ENCODE measurements around the gene CTBP2. TPM values are rescaled to one million over a fixed set of nuclear protein-coding genes. Genes with fewer than 3 reads are reported as not detected.
A peak's percentile ranks its signal among the peaks of the same experiment; 100 is the strongest.
"Not testable (repeated sequence)": the region's sequence is repeated elsewhere in the genome, so short reads cannot be mapped to it uniquely, and the experiment has no call there.

CTBP2 gene
- total RNA-seq, 1 donor: 74.3 TPM

GRCh38 chr10:125084191-125084613, 76.2 kb downstream of the CTBP2 start:
- TF ChIP-seq CTCF (IDR thresholded peaks at IDR 0.05; ENCODE audit: insufficient read depth, low read depth, low read length): peak; percentile 30
- DNase-seq (ENCODE audit: low read depth): peak; percentile 94
- H3K4me3 ChIP-seq (ENCODE audit: low read depth, low read length): no peak overlapping the region

GRCh38 chr10:125083576-125083920, 76.8 kb downstream of the CTBP2 start:
- H3K4me3 ChIP-seq (ENCODE audit: low read depth, low read length): no peak overlapping the region
- DNase-seq (ENCODE audit: low read depth): peak; percentile 95
- TF ChIP-seq CTCF (IDR thresholded peaks at IDR 0.05; ENCODE audit: insufficient read depth, low read depth, low read length): no peak

- TF ChIP-seq CTCF (IDR thresholded peaks at IDR 0.05; ENCODE audit: insufficient read depth, low read depth, low read length): no peak
- DNase-seq (ENCODE audit: low read depth): peak; percentile 10
- no peak overlapping the region for H3K4me3 ChIP-seq (ENCODE audit: low read depth, low read length)
Measured at GRCh38 chr10:125082881-125083575, 77.3 kb downstream of the CTBP2 start.

- DNase-seq (ENCODE audit: low read depth); H3K4me3 ChIP-seq (ENCODE audit: low read depth, low read length): not testable (repeated sequence)
Measured at GRCh38 chr10:125082471-125082870, 77.9 kb downstream of the CTBP2 start.

- no peak for DNase-seq (ENCODE audit: low read depth)
- no peak overlapping the region for H3K4me3 ChIP-seq (ENCODE audit: low read depth, low read length)
- no peak for TF ChIP-seq CTCF (IDR thresholded peaks at IDR 0.05; ENCODE audit: insufficient read depth, low read depth, low read length)
Measured at GRCh38 chr10:125081931-125082330, 78.4 kb downstream of the CTBP2 start.

GRCh38 chr10:125080984-125081383, 79.4 kb downstream of the CTBP2 start:
- DNase-seq (ENCODE audit: low read depth): no peak
- H3K4me3 ChIP-seq (ENCODE audit: low read depth, low read length): no peak overlapping the region
- no peak for TF ChIP-seq CTCF (IDR thresholded peaks at IDR 0.05; ENCODE audit: insufficient read depth, low read depth, low read length)

- no peak for TF ChIP-seq CTCF (IDR thresholded peaks at IDR 0.05; ENCODE audit: insufficient read depth, low read depth, low read length)
- H3K4me3 ChIP-seq (ENCODE audit: low read depth, low read length): no peak overlapping the region
- no peak for DNase-seq (ENCODE audit: low read depth)
Measured at GRCh38 chr10:125080296-125080695, 80.1 kb downstream of the CTBP2 start.
